Measurements from ENCODE around the gene CMYA5.
A peak's percentile ranks its signal among the peaks of the same experiment; 100 is the strongest.

Gene CMYA5

DNA sequence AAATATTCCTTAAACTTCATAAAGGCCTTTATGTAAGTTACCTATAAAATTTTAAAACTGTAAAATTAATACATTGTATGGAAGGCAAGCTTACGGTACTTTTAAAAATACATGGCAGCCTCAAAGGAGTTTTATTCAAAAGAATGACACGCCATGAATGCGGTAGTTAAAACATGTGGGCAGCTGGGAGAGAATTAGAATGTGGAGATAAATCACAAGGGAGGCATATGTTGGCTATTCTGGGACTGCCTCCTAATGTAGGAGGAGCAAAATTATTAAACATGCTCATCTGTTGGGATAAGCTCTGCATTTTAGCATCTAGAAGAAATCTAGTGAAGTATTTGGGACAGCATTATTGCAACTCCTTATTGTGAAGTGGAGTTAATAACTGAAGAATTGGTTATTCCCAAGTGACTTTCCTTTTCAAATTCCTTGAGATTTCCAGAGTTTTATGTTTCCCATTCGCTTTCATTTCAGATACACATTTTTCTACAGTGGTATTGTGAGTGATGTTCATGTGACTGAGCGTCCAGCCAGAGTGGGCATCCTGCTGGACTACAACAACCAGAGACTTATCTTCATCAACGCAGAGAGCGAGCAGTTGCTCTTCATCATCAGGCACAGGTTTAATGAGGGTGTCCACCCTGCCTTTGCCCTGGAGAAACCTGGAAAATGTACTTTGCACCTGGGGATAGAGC lies 109.4 kb downstream of the CMYA5 start:
- no peak for DNase-seq

DNA sequence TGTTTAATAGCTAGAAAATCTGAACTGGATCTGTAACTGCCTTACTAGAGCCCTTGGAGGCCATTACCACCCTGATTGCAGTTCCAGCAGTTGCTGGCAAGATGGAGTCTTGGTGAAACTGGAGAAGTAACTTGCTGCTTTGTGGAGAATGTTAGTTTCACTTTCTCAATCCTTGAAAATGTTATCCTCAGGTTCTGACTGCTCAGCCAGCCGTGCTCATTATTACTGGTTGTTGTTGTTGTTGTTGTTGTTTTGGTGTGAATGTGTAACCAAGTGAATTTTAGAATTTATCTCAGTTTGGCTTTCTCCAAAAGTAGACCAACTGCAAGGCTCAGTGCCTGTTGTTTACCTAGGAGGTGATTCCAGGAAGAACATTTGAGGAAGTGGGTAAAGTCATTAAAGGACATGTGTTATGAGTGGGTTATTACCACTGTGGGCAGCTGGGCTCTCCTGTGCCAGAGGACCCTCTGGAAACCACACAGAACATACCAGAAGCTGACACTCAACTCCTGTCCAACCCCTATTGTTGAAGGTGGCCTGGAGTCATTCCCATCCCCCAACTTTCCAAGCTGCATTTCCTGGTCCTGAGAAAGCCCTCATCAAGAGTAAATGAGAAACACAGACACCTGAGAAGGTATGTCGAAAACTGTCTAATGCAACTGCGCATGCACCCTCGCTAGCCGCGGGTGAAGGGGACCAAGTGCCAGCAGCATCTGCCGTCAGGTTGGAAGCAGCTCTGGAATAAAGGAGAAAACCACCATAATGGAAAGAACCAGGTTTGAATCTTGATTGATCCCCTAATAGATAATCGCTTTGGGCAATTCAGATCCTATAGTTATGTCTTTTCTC lies 111.6 kb downstream of the CMYA5 start:
- DNase-seq: peak; percentile 29 to 43 (median 41)

DNA sequence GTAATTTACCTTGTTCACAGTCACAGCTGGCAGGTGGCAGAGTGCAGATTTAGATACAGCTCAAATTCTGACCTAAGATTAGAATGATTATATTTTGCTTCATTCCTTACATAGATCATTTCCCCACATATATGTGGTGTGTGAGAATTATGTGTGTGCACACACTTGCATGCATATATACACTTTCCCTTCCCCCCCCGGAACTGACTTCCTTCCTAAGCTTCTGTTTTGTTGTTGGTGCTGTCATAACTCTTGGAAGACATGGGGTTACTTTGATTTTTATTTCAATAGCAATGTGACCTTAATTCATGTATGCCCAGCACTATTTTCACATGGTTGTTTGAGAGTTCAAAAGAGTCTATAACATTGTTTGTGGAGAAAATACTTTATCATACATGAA lies 112.8 kb downstream of the CMYA5 start:
- DNase-seq: peak in 2 of 3 donors; percentile 36 to 47

DNA sequence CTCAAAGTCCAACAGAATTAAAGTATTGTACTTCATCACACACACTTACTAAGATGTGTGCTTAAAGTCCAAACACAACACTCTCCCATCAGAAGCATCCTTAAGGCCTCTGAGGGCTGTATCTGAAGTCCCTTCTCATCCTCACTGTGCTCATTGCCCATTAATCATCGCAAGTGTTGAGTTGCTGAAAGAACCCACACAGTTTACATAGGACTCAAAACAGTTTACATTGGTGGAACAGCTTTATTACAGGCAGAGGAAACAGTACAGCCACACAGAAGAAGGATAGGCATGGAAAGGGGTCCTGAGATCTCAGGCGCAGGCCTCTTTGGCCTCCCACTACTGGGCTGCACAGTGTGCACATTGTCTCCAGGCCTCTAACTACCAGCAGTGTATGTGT lies 113.4 kb downstream of the CMYA5 start:
- DNase-seq: no peak

DNA sequence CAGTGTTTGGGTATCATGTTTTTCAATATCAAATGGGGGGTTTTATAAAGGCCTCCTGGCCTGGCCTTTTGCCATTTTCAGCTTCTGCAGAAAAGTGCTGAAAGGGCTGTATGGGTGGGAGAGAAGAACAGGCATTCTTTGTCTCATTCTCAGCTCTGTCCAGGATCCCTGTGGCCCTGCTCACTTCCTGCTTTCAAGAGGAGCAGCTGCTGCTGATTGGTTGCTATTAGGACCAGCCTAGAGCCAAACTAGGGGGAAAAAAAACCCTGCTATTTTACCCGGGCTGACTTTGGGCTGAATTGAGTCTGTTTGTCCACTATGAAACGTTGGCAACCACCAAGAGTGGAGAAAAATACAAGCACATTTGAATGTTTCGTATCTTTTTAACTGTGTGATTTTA lies 117.1 kb downstream of the CMYA5 start:
- DNase-seq: no peak

DNA sequence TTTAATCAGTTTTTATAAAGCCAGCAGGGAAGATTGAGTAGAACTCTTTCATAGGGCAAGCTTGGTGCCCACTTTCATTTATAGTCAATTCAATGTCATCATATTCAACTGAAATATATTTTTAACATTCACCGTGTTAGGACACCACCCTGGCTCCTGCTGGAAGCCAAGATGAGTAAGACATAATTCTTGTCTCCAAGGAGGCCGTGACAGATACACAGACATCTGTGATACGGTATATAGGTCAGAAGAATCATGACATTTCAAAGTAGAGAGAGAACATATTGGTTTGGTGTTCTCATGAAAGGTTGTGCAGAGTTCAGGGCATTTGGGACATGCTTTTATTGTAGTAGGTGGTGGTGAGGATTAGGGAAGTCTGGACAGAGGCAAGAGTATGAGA lies 120.1 kb downstream of the CMYA5 start:
- DNase-seq: no peak

DNA sequence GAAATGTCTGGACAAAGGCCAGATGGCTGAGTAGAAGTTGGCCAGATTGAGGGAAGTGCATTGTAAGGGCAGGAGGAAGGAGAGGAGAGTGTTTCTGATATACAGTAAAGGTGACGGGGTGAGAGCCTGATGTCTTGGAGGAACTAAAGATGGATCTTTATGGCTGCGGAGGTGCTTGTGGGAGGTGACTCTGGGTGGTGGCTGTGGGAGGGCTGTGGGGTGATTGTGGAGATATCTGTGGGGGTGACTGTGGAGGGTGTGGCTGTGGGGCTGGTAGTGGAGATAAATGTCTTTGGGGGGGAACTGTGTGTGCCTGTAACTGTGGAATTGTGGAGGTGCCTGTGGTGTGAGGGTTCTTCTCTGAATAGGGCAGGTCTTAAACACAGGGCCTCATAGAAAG lies 121.4 kb downstream of the CMYA5 start:
- DNase-seq: no peak

DNA sequence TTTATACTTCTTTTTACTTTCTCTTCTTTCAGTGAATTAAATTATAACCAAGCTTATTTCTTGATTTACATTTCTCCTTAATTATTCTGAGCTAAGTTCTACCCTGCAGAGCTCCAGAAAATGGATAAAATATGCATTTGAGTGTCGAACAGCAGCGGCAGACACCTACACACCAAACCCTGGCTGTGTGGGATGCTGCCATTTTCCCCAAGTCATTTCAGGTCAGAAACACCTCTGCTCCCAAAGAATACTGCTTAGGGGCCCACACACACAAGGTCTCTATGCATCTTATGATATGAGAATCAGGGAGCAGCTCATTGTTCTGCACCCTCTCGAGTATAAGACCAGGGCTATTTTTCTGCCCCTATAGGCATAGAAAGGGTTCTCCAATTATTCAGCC lies 122.3 kb downstream of the CMYA5 start:
- no peak for DNase-seq

DNA sequence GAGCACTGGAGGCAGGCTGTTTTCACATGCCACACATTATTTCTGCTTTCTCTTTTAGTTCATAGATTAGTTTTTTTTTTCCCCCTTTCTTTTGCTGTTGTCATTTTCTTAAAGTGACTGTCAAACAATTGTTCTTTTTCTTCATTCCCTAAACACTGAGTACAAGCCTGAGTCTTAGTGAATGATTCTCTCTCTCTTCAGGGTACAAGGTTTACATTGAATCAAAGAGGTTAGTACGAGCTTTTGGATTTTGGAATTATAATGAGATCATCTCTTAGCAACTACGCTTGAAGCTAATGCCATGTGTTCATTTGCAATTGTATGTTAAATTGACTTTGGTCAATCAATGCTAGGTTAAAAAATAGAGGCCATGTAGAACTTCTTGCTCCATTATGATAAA lies 125.1 kb downstream of the CMYA5 start:
- DNase-seq: no peak

DNA sequence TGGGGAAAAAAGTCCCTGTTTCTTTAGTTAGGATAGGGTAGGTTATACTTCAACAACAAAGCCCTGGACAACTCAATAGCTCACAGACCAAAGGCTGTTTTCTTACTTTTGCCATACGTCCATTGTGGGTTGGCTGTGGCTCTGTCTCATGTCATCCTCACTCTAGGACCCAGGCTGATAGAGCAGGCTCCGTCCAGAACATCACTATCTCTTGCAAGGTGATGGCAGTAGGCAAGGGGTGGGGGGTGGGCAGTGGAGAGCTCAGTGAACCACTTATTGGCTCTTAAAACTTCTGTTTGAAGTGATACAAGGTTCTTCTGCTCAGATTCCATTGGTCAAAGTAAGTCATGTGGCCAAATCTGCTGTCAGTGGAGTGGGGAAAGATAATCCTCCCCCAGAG lies 126.4 kb downstream of the CMYA5 start:
- no peak for DNase-seq

DNA sequence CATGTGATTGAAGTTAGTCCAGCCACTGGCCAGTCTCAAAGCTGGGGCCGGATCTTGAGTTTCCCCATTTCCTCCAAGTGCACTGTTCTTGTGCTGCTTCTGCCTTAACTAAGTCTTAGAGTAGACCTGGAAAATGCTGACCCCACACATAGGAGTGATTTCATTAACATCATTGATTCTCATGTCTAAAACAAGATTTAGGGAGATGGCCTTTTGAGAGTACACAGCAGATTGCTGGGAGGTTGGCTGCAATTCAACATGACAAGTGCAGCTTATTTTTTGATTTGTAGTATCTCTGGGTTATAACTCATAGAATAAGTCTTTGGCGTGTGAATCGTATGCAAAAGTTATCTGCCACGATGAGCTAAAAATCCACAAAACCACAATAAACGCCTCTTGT lies 131.0 kb downstream of the CMYA5 start:
- DNase-seq: no peak

DNA sequence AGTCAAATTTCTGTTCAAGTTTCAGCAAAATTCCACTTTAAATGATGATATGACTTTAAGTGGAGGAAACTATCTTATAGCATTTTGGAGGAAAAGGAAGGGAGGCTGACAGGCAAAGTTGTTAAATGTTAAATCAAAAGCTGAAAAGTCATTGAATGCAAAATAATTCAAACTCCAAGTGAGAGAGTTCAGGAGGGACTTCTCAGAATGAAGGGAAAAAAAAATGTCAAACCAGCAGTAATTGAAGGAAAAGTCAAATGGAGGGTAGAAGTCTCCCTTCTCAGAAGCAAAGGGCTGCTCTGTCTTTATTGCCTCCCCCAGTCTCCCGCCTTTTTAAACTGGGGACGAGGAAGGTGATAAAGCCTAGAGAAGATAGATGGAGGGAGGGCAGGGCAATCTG lies 134.8 kb downstream of the CMYA5 start:
- no peak for DNase-seq

DNA sequence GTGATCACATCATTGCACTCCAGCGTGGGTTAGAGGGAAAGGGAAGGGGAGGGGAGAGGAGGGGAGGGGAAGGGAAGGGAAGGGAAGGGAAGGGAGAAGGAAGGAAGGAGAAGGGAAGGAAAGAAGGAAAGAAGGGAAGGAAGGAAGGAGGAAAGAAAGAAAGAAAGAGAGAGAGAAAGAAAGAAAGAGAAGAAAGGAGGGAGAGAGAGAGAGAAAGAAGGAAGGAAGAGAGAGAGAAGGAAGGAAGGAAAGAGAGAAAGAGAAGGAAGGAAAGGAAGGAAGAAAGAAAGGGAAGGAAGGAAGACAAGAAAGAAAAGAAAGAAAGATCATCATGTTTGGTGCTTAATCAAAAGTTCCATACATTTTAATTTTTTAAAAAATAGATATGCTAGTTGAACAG lies 136.2 kb downstream of the CMYA5 start:
- no peak for DNase-seq

DNA sequence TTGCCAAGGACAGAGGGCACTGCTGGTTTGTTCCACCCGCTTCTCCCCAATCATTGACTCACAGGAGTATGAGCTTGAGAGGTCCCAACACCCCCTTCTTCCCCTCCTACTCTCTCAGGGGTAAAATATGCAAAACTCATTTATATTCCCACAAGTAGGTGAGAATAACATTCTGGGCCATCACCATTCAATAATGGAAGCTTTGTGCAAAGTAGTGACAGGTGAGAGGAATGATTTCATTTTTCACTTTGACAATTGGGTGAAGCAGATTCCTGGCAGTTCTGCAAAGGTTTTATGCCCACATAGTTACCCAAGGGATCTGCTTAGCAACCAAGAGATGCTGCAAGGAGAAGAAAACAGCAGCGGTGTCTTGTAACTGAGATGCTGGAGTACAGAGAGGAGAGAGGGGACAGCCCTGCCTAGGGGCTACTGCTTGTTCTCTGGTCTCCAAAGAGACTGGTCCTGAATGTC lies 137.6 kb downstream of the CMYA5 start:
- DNase-seq: no peak

DNA sequence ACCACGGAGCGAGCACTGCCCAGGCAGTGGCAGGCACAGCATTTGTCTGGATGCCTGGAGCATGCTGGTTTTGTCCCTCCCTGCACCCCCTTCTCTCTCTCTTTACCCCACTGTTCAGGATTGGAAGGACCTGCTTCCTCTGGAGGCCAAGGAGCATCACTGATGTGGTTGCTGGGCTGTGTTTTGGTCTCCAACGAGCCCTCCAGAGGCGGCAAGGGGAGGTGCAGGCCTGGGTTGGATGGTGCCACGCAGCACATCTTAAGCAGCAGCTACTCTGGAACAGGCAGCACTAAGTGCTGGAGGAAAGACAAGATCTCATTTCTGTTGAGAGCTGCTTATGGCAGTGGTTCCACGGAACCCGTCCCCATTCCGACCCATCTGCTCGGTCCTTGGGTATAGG lies 139.6 kb downstream of the CMYA5 start:
- DNase-seq: no peak

DNA sequence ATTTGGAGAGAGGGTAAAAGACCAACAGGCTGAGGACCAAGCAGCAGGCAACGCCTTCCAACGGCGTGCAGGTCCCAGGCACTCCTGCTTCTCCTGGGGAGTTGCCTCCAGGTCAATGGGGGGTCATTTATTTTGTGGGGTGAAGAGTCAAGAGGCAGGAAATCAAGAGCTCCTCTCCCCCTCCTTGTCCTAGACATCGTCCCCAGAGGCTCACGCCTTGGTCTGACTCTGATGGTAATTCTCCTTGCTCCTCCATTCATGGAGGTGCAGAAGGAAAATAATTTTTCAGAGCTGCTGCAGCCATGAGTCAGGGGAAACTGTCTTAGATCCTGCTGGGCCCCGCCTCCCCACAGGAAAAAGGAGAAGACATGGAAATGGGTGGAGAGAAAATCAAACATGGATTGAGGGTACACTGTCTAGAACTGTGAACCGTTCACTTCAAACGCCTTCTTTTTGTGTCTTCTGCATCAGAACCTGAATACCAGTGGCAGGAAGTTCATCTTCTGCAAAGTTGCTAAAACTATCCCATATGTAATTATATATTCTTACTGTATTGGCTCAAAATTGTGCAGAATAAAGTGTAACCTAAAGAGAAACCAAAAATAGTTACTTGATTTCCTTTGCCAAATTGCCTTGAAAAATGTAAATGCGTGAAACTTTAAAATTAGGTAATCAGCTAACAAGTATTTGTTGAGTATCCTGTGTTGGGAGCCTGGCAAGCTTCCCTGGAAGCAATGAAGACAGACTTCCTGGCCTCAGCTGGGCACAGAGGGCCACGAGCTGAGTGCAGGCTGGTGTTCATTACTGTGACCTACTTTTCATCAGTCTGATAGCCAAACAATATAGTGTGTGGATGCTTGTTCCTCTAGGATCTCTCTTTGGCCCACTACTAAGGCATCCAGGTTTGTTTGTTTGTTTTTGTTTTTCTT lies 142.0 kb downstream of the CMYA5 start:
- DNase-seq: no peak

DNA sequence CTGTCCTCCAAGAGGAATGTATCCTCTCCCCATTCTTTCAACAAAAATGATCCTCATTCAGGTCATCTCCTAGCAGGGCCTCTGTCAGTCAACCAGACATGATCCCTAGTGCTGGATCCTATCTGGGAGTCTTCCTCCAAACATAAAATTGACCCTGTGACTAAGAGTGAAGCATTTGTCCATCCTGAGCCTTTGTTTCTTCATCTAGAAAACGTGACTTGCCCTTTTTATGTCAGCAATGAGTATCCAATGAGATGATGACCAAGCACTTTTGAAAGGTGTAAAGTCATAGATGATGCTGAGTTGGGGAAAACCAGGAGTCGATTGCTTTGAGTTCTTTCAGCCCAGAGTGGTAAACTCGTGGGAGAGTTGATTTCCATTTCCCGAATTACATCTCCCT lies 143.3 kb downstream of the CMYA5 start:
- DNase-seq: no peak

DNA sequence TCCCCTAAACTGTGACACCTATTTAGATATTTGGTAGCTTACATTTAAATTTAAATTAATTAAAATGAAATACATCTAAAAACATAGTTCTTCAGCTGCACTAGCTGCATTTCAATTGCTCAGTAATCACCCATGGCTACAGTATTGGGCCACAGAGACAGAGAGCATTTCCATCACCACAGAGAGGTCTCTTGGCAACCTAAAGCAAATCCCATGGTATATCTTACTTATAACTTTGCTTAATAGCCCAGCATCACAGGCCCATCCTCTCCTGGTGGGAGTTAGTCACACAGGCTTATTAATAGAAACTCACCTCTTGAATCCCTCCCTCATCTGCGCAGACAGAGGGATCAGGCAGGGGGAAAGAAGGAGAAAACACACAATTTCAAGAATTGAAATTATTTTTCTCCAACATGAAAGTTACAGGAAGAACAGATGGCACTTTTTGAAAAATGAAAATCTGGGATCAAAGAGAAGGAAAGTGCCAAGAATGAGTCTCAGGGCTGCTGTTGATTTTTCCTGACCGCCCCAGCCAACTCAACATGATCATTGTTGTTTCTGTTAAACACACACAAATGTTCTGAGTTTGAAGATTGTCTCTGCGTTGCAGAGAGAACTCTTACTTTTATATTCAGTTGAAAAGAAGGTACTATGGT lies 144.6 kb downstream of the CMYA5 start:
- DNase-seq: no peak

DNA sequence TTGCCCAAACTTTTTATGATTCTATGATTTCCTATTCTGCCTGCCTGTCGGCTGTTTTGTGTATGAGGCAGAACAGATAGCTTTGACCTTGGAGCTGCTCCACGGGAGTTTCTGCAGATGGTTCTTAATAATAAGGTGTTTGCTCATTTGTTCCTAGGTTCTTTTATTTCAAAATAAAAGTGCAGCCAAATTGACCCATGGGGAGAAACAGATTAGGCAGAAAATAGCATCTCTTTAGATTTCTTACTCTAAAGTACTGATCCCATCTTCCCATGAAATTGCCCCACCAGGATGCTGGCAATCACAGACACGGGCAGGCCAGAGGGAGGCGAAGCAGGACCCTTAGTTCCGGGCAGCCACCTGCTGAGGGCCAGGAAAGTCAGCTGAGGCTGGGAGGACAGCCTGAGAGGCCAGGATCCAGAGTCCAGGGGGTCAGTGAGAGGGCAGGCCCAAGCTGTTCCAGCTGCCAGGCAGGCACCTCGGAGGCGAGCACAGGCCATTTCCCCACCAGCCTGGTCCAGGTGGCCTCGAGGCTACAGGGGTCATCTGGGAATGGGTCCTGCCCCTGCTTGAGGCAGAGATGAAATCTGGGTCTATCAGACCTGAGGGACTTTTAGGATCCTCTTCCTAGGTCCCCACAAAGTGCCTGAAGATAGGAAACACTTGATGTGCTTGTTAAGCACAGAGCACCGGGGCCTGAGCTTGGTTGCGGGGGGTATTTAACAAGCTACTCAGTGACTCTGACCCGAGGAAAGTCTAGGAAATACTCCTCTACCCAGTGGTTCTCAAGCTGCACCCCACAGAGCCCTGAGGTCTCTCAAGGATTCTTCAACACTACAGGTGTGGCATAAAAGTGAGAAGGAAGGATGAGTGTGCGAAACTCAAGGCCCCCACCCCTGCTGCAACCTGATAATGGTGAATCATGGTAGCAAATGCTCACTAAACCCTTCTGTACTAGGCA lies 145.4 kb downstream of the CMYA5 start:
- DNase-seq: no peak

DNA sequence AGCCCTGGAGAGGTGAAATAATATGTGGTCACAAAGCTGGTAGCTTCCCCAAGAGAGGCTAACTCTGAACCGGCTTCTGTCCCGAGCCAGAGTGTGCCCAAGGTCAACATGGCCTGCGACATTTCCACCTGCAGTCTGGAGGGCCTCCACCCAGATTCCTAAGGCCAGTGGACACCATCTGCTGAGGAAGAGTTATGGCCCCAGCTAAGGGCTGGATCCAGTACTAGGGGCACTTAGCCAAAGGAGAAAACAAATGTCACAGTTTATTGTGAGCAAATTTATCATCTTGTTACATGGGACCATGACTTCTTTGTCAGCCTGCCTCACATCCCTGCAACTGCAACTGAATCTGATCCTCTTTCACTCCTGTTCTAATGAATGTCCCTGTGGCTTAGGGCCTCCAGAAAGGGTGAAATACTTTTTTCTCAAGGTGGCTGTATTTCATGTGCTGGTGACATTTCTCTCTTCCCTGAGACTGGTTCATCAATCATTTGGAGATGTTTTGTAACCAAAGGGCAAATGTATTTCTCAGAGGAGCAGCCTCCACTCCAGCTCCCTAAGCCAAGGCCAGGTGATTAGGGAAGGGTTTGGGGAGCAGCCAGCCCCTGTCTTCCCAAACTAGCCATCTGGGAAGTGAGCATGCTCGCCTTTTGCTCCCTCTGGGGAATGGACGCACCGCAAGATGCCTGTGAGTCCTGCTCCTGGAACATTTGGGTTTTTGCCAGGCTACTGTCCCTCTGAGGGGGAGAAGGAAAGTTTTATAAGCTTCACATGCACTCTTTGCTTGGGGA lies 148.3 kb downstream of the CMYA5 start:
- no peak for DNase-seq
